ENCODE results near the gene CBLIF.

DNA sequence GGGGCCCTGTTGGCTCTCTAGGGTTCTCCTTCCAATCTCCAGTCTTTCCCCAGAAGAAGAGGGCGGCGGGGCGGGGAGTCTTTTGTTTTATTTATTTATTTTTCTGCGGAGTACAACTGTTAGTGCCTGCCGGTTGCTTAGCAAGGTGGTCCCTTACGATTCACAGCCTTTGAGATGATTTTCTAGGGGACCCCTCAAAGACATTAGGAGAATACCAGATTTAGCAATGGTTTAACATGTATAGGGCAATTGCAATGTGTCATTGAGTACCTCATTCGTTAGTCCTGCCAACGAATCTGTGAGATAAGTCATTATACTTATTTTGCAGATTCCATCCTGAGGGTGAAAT, 34.4 kb downstream of the CBLIF start:
- TF ChIP-seq, protein P1, sequence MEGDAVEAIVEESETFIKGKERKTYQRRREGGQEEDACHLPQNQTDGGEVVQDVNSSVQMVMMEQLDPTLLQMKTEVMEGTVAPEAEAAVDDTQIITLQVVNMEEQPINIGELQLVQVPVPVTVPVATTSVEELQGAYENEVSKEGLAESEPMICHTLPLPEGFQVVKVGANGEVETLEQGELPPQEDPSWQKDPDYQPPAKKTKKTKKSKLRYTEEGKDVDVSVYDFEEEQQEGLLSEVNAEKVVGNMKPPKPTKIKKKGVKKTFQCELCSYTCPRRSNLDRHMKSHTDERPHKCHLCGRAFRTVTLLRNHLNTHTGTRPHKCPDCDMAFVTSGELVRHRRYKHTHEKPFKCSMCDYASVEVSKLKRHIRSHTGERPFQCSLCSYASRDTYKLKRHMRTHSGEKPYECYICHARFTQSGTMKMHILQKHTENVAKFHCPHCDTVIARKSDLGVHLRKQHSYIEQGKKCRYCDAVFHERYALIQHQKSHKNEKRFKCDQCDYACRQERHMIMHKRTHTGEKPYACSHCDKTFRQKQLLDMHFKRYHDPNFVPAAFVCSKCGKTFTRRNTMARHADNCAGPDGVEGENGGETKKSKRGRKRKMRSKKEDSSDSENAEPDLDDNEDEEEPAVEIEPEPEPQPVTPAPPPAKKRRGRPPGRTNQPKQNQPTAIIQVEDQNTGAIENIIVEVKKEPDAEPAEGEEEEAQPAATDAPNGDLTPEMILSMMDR (optimal IDR thresholded peaks at IDR 0.05 in 1 of 3, IDR thresholded peaks at IDR 0.05 in 1 of 3, conservative IDR thresholded peaks at IDR 0.05 in 1 of 3; ENCODE audit: extremely low read depth in 1 of 3, insufficient read depth in 2 of 3, low read length in 3 of 3), result no peak
- TF ChIP-seq EZH2 (IDR thresholded peaks at IDR 0.05; ENCODE audit: low read length), result no peak

Data from keratinocyte (primary cell).